ENCODE data around the gene VPS4A.
"Not testable (repeated sequence)": the region's sequence is repeated elsewhere in the genome, so short reads cannot be mapped to it uniquely, and the experiment has no call there.

Gene VPS4A

DNA sequence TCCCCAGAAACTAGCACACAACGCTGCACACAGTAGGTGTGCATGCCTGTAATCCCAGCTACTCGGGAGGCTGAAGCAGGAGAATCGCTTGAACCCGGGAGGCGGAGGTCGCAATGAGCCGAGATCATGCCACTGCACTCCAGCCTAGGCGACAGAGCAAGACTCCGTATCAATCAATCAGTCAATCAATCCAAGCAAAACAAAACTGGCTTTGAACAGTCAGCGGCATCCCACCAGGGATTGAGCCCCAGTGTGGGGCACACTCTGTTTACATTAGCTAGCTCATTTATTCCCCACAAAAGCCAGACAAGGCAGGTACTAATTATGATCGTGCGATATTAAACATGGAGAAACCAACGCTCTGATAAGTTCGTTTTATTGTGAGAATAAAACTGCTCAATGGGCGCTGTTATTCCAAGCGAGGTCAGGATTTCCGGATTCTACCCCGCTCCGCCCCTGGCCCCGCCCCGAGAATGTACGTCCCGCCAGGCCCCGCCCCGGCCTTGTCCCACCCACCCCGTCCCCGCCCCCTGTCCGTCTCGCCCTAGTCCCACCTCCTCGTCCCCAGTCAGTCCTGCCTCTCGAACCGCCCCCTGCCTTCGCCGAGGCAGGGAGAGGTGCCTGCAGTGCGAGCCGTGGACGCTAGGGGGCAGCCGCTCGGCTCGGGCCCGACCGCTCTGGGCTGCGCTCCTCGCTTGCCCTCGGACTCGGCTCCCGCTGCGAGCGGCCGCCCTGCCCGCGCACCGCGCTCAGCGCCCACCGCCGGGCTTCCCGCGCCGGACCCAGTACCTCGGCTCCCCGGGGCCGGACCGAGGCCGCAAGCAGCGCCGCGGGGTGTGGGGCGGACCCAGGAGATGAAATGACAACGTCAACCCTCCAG, at the start of gene VPS4A:
VPS4A (plus strand) TSS at position 698 of the 880 bp plus-strand sequence; CDS start at position 860, 162 bp downstream.
- peak; percentile 97 for DNase-seq

DNA sequence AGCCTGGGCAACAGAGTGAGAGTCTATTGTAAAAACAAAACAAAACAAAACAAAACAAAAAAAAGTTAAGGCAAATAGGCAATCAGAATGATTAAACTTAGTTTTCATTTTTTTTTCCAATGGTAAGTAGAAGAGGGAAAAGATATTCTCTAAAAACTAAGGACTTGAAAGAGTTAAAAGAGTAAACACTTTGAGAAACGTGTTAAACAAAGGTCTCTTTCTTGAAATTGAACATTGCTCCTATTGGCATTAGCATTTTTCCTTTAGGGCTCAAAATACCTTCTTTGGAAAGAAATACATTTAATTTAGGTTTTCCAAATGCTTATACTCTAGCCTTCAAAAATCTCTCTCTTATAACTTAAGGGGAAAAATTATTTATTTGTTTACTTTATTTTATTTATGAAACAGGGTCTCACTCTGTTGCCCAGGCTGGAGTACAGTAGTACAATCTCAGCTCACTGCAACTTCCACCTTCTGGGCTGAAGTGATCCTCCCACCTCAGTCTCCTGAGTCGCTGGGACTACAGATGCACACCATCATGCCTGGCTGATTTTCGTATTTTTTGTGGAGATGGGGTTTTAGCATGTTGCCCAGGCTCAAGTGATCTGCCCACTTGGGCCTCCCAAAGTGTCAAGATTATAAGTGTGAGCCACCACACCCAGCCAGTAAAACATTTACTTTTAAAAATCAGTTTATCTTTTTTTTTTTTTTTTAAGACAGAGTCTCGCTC, 44.7 kb upstream of the VPS4A start:
- no peak for DNase-seq

DNA sequence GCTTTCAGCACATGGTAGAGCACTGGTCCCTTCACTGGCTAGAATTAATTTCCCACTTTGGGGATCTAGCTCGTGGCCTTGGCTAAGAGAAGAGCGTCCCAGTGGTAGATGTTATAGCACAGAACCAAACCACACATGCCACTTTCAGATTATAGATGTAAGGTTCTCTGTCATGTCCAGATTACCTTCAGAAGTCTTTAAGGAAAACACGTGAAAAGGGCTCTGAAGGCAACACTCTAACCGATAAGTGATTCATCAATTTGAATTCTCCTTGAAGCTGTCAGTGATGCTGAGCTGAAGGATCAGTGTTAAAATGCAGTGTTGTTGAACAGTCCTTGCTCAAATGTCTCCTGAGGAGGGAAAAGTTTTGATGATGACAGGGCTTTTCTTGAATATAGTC, 43.5 kb upstream of the VPS4A start:
- no peak for DNase-seq

DNA sequence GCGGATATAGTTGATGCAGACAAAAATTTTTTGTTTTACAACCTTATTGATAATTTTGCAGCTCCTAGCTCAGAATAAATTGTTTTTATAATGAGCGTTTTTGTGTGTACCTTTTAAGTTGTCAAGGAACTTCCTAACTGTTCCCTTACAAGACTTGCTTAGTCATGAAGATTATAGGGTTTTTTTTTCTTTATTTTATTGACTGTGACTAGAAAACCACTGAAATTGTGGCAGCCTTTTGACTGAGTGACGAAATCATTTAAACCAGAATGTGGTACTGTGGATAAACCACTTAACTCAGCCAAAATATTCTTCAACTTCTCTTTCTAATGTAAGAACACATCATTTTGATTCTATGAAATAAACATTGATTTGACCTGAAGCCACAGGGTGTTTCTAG, 40.8 kb upstream of the VPS4A start:
- no peak for DNase-seq

DNA sequence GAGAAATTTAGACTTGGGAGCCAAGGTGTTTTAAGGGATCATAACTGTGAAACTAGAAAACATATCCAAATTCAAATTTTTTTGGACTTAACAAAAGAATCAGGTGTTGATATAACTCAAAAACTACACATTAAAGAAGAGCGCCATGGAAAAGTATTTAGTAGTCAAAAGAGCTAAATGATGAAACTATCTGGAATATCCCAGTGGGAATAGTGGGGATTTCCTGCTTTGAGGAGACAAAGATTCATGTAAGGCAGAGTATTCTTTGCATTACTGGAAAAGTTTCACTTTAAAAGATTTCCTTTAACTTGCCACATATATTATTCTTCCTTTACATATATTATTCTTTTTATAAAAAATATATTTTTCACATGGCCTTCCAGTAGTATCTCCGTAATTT, 40.3 kb upstream of the VPS4A start:
- no peak for DNase-seq

DNA sequence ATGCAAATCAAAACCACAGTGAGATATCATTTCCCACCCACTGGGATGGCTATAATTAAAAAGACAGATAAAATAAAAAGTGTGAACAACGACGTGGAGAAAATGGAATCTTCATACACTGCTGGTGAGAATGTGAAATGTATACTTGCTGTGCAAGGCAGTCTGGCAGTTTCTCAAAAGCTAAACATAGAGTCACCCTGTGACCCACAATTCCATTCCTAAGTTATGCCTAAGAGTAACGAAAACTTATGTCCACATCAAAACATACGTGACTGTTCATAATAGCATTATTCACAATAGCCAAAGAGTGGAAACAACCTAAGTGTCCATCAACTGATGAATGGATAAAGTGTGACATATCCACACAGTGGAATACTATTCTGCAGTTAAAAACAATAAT, 38.1 kb upstream of the VPS4A start:
- DNase-seq: no peak

DNA sequence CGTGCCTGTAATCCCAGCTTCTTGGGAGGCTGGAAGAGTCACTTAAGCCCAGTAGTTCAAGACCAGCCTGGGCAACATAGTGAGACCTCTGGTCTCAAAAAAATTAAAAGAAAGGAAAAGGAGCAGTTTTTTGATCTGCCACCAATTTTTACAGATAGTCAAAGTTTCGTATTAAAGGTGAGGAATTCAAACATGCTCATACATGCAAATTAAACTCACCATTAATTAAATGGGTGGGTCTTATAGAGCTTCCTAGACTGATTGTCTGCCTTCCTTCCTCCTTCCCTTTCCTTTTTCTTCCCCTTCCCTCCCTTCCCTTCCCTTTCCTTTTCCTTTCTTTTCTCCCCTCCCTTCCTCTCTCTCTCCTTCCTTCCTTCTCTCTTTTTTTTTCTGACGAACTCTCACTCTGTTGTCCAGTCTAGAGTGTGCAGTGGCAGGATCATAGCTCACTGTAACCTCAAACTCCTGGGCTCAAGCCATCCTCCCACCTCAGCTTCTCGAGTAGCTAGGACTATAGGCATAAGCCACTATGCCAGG, 36.4 kb upstream of the VPS4A start:
- DNase-seq: no peak

DNA sequence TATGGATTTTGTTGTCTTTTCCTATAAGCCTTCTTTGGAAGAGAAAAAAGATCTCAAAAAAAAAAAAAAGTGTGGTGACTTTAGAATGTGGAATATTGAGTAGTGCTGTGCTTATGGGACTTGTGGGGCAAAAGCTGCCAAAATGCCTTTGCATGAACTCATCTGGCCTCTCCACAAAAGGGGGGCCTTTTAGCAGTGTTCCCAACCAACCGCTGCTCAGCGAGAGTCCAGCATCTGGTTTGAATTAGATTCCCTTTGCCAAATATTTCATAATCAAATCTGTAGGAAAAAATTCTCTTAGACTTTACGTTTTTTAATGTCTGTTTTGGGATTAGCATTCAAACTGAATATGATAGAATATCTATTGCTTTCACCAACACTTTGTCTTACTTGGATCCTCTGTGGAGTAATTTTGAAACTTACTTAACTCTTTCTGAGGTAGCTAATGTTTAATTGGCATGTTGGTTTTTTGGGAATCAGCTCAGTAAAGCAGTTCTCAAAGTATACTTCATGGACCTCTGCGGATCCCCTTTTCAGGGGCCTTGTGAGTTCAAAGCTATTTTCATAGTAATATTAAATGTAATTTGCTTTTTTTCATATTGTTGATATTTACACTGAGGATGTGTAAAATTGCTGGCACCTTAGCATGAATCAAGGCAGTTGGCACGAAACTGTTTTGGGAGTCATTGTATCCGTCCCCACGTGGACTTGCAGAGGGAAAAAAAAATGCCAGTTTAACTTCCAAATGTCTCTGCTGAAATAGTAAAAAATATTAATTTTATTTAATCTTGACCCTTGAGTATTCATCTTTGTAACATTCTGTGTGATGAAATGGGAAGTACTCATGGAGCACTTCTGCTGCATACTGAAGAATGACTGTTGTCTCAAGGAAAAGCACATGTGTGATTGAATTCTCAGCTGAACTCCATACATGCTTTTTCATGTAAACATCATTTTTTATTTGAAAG, 34.7 kb upstream of the VPS4A start:
- no peak for DNase-seq

DNA sequence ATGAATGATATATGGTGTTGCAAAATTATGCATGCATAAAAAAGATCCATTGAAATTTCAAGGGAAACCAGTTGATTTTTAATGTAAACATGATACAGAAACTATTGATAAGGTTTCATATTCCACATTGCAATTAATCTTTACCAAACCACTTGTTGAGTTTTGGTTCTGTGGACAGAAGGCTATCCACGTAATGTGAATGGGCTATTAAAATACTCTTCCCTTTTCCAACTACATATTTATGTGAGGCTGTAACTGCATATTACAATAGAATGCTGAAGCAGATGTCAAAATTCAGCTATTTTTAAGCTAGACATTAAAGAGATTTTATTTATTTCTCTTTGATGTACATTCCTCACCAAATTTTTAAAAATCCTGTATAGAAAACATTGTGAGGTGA, 33.7 kb upstream of the VPS4A start:
- DNase-seq: no peak

DNA sequence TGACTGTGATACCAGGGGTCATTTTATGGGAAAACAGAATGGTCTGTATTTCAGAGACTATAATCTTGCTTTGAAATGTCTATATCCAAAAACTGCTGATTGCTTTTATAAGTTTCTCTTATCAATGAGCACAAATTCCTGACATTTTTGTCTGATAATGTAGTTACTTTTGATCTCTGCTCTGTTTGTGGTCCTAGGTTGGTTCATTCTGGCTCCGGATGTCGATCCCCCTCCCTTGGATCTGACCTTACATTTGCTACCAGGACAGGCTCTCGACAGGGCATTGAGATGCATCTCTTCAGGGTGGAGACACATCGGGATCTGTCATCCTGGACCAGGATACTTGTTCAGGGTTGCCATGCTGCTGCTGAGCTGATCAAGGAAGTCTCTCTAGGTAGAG, 27.3 kb upstream of the VPS4A start:
- DNase-seq: no peak

DNA sequence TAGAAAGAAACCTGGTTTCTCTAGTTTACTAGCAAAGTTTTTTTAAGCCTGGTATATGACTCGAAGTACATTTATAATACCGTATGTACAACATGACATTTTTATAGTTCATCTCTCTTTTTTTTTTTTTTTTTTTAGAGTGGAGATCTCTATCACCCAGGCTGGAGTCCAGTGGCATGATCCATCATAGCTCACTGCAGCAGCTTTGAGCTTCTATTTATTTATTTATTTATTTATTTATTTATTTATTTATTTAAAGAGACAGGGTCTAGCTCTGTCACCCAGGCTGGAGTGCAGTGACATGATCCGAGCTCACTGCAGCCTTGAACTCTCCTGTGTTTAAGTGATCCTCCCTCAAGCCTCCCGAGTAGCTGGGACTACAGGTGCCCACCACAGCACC, 25.9 kb upstream of the VPS4A start:
- no peak for DNase-seq

DNA sequence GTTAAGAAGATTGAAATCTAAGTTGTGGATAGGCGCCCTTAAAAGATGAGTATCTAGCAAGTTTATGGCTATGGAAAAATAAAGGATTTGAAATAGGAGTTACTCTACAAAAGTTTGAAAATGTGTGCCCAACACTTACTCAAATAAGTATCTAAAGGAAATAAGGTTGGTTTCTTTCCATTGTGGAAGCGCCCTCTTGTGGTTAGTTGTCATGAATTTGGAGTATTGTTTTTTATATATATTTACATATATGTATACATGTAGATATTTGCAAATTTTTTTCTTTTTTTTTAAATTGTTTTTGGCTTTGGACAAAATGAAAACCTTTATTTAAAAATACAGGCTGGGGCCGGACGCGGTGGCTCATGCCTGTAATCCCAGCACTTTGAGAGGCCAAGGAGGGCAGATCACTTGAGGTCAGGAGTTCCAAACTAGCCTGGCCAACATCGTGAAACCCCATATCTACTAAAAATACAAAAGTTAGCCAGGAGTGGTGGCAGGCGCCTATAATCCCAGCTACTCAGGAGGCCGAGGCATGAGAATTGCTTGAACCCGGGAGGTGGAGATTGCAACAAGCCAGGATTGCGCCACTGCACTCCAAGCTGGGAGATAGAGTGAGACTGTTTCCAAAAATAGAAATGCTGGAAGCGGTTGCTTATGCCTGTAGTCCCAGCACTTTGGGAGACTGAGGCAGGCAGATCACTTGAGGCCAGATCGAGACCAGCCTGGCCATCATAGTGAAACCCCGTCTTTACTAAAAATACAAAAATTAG, 24.0 kb upstream of the VPS4A start:
- DNase-seq: peak; percentile 8

DNA sequence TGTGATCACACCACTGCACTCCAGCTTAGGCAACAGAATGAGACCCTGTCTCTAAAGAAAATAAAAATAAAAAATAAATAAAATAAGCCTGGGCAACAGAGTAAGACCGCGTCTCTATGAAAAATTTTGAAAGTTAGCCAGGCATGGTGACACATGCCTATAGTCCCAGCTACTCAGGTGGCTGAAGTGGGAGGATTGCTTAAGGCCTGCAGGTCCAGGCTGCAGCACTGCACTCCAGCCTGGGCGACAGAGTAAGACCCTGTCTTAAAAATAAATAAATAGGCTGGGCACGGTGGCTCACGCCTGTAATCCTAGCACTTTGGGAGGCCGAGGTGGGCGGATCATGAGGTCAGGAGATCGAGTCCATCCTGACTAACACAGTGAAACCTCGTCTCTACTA, 19.5 kb upstream of the VPS4A start:
- not testable (repeated sequence) for DNase-seq

DNA sequence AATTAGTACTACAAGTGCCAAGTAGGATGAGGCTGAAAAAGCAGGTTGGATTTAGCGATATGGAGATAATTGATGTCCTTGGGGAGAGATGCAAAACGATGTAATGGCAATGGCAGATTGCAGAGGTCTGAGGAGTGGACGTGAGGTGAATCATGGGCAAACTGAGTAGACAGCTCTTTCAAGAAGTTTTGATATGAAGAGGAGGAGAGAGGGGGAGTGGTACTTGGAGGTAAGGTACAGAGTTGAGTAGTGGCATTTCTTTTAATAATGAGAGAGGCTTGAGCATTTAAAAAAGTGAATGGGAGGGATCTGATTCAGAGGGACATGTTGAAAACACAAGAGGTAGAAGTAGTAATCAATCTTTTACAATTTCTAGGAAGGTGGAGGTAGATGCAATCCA, 17.7 kb upstream of the VPS4A start:
- no peak for DNase-seq

DNA sequence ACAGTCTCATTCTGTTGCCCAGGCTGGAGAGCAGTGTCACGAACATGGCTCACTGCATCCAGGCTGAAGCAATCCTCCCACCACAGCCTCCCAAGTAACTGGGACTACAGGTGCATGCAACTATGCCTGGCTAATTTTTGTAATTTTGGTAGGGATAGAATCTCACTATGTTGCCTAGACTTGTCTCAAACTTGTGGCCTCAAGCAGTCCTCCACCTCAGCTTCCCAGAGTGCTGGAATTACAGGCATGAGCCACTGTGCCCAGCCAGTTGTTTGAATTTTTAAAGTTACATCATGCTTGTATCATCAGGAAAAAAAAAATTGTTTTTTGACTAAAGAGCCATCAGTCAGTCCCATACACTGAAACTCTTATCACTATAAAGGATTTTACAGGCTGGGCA, 17.1 kb upstream of the VPS4A start:
- DNase-seq: no peak

DNA sequence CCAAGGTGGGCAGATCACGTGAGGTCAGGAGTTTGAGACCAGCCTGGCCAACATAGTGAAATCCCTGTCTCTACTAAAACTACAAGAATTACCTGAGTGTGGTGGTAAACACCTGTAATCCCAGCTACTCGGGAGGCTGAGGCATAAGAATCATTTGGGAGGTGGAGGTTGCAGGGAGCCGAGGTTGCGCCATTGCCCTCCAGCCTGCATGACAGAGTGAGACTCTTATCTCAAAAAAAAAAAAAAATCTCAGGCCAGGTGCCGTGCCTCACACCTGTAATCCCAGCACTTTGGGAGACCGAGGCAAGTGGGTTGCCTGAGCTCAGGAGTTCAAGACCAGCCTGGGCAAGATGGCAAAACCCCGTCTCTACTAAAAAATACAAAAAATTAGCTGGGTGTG, 14.4 kb upstream of the VPS4A start:
- DNase-seq: not testable (repeated sequence)

DNA sequence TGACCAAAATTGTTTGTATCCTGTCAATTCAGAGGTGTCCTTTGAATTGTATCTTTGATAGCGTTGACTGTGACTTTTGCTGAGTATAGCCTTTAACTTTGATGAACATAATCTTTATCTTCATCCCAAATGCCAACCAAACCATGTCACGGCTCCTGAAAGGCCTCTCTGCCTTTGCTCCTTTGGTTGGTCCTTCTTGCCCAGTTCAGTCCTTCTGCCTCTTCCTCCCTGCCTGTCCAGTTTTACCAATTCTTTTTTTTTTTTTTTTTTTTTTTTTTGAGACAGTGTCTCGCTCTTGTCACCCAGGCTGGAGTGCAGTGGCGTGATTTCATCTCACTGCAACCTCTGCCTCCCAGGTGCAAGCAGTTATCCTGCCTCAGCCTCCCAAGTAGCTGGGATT, 12.9 kb upstream of the VPS4A start:
- no peak for DNase-seq

DNA sequence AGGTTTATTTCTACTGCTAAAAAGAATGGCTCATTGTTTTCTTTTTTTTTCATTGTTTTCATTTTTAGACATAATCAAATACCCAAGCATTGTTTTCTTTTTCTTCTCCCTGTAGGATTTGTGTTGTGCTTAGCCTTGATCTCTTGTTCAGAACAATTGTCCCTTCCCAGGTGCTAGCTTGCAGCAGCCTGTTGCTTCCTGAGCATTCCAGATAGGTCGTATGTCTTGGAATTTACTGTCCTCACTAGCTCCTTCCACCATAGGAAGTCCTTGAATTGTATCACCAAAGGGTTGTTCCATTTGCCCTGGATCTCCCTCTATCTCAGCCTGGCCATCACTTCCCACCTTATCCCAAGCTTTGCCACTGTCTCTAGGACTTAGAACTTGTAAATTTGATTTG, 10.0 kb upstream of the VPS4A start:
- no peak for DNase-seq

DNA sequence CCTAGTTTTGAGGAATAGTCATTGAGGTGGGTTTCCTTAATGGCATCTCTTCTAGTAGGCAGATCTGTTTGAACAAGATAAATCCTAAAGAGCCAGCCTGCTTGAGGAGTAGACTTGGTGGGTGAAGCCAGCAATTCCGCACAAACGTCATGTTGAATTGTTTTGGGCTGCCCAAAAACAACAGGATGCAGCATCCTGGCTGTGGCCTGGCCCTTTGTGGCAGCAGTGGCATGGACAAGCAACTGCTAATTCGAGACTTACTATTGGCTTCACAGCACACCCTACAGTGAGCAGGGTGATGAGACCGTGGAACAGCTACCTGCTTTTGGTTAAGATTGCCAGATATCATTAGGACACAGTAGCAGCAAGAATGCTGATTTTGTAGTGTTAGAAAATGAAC, 9.3 kb upstream of the VPS4A start:
- DNase-seq: no peak

DNA sequence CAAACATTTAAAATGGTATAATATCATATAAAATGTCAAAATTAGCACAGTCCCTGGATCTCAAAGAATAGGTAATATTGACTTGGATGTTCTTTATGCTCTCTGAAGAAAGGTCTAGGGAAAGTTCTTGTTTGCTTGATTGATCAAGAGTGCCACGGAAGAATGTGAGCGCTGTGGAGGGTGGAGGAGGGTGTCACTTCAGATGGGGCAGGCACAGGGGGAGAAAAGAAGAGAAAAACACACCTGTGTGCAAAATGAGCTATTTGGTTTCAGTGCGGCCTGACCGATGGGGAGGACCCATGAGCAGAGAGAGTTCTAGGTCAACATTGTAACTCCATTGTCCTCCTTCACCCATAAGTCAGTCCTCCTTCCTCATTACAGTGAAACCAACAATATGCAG, 8.8 kb upstream of the VPS4A start:
- no peak for DNase-seq

DNA sequence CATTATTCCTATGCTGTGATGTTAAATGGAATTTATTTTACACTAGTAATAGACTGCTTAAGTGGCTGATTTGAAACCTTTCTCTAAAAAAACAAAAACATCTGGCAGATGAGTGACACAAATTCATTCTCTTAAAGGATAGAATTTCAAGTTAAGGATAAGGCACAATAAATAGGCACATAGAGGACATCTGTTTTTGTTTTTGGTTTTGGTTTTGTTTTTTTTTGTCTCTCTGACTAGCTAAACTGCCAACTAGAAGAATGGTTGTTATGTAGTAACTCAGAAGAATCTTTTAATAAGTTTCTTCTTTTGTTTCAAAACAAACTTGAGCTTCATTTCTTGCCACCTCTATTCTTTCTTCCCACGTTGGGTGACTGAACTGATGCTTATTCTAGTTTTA, 5.1 kb upstream of the VPS4A start:
- no peak for DNase-seq

DNA sequence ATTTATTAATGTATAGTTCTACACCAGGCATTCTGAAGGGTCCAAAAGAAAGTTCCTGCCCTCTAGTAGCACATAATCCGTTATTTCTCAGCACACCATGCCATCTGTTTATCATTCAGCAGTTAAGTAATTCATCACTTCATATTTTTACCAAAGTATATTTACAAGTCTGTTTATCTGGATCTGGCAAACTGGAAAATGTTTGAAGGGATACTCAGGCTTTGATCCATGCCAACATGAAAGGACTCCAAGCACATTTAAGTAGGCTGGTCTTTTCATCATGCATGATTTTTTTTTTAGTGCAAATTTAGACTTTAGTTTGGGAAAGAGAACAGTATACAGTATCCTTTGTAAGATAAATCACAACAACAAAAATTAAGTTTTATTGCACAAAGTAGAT, 4.1 kb upstream of the VPS4A start:
- DNase-seq: no peak
